ENCODE results near the gene E2F1. TPM values are rescaled to one million over a fixed set of nuclear protein-coding genes. Genes with fewer than 3 reads are reported as not detected.

The E2F1 gene
- total RNA-seq, 2 donors from 2014 or later, result 26.9 to 33.7 TPM

- H3K4me3 ChIP-seq (ENCODE audit: low read length), result no peak overlapping the region
- no peak overlapping the region for H3K4me3 Mint-ChIP-seq
- no peak overlapping the region for H3K27ac Mint-ChIP-seq
- no peaks in the 10 kb centered on the region for H3K9me3 Mint-ChIP-seq
- H3K27ac ChIP-seq (ENCODE audit: low read depth, low read length), result no peak overlapping the region
- H3K27me3 Mint-ChIP-seq (ENCODE audit: insufficient read depth), result no peaks in the 10 kb centered on the region
- H3K9me3 ChIP-seq (ENCODE audit: control insufficient read depth, low read length), result no peaks in the 10 kb centered on the region
- H3K36me3 ChIP-seq (ENCODE audit: control insufficient read depth, insufficient read depth, low read length), result peaks cover 77% of the 10 kb centered on the region
- H3K4me1 ChIP-seq (ENCODE audit: control insufficient read depth, insufficient read depth, low read length), result no peaks in the 10 kb centered on the region
- no peak for DNase-seq
- no peaks in the 10 kb centered on the region for H3K4me1 Mint-ChIP-seq
- no peaks in the 10 kb centered on the region for H3K27me3 ChIP-seq (ENCODE audit: control insufficient read depth, insufficient read depth, low read length, poor library complexity, severe bottlenecking)
- no peak overlapping the region for H3K9ac ChIP-seq (ENCODE audit: extremely low read depth, low read length, poor library complexity, severe bottlenecking)
- 100% methylated on average over 4 of the region's 4 CpGs; no CpG with 5 or more reads in 1 of the 2 experiments for WGBS, 2 experiments (ENCODE audit: insufficient coverage in 1 of 2, insufficient read length in 1 of 2)
- H3K36me3 Mint-ChIP-seq (ENCODE audit: low read depth), result peaks cover 93% of the 10 kb centered on the region
- TF ChIP-seq CTCF (conservative IDR thresholded peaks at IDR 0.05), result no peak
Measured at GRCh38 chr20:33627577-33628216, 58.5 kb downstream of the E2F1 start.

GRCh38 chr20:33626190-33626589, 60.0 kb downstream of the E2F1 start:
- Histone ChIP-seq H3K36me3 (ENCODE audit: control insufficient read depth, insufficient read depth, low read length) (peaks cover 76% of the 10 kb centered on the region), H3K9me3 (ENCODE audit: control insufficient read depth, low read length) (no peaks in the 10 kb centered on the region), H3K27me3 (ENCODE audit: control insufficient read depth, insufficient read depth, low read length, poor library complexity, severe bottlenecking) (no peaks in the 10 kb centered on the region), H3K27ac (ENCODE audit: low read depth, low read length) (no peak overlapping the region), H3K4me1 (ENCODE audit: control insufficient read depth, insufficient read depth, low read length) (no peaks in the 10 kb centered on the region), H3K9ac (ENCODE audit: extremely low read depth, low read length, poor library complexity, severe bottlenecking) (no peak overlapping the region), H3K4me3 (ENCODE audit: low read length) (no peak overlapping the region)
- Mint-ChIP-seq H3K9me3 (no peaks in the 10 kb centered on the region), H3K27me3 (ENCODE audit: insufficient read depth) (no peaks in the 10 kb centered on the region), H3K27ac (no peak overlapping the region), H3K4me3 (no peak overlapping the region), H3K36me3 (ENCODE audit: low read depth) (peaks cover 82% of the 10 kb centered on the region), H3K4me1 (no peaks in the 10 kb centered on the region)
- TF ChIP-seq CTCF (conservative IDR thresholded peaks at IDR 0.05), result no peak
- 91% methylated on average over 4 of the region's 4 CpGs for WGBS, 2 experiments (ENCODE audit: insufficient coverage in 1 of 2, insufficient read length in 1 of 2)
- DNase-seq, result no peak

Other genes with a start within 250 kb of the E2F1 start
- gene SNTA1, start 242.6 kb downstream of the E2F1 start, total RNA-seq, result 1 to 10 TPM; 4.6 to 8.2 TPM
- gene CBFA2T2, start 196.3 kb downstream of the E2F1 start, total RNA-seq, result 10 to 100 TPM; 26.8 to 32.7 TPM
- gene C20orf144, start 24.1 kb downstream of the E2F1 start, total RNA-seq, result under 1 TPM in 1 of 2 donors, not detected in 1; 0.44 TPM
- under 1 TPM in 1 of 2 donors, not detected in 1; 0.42 TPM for gene ACTL10, start 19.4 kb downstream of the E2F1 start, total RNA-seq
- 10 to 100 TPM; 77.2 to 92.3 TPM for gene NECAB3, start 12.0 kb downstream of the E2F1 start, total RNA-seq
- 1 to 10 TPM; 1.5 to 3.8 TPM for gene PXMP4, start 33.9 kb upstream of the E2F1 start, total RNA-seq
- 1 to 10 TPM; 5.4 to 6.5 TPM for gene ZNF341, start 45.6 kb upstream of the E2F1 start, total RNA-seq
- gene CHMP4B, start 125.0 kb upstream of the E2F1 start, total RNA-seq, result 100 to 1,000 TPM in 1 of 2 donors, 10 to 100 TPM in 1; 81.5 to 116 TPM